Uterus (tissue), 2 donors: ENCODE results near the gene KIF26B.

Experiments used
- POLR2A ChIP-seq, 2 donors: fragments of 450-650 bp; IDR thresholded peaks; one replicate each; pipeline ENCODE4 v1.6.1; 2016; ENCODE audit warnings: antibody characterized with exemption in 2 of 2, mild to moderate bottlenecking in 1 of 2, moderate library complexity in 1 of 2
- TF ChIP-seq, protein P1 (sequence below), 4 experiments: fragments of 200-600 bp in 2 of 4; fragments of 450-650 bp in 2 of 4; sonication (generic) in 2 of 4; IDR thresholded peaks; one replicate each; pipeline ENCODE4 v1.5.1; 2016 to 2019; ENCODE audit warnings: antibody characterized with exemption in 4 of 4, mild to moderate bottlenecking in 2 of 4, moderate library complexity in 1 of 4

DNA sequence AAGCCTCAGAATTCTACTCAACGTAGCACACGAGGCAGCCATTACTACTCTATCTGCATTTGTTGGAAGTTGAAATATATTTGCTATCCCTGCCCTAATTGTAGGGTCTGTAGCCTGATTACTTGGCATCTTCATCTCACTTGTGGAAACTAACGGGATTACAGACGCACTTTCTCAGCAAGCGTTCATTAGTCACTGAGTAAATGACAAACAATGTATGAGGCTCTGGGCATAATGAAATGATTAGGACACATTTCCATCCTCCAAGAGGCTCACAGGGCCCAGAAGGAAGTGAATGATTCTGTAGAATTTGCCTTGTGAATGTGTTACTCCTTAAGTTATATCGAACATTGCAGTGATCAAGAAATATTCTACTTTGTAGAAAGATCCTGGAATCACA lies 78.1 kb downstream of the KIF26B start:
- TF ChIP-seq, protein P1, sequence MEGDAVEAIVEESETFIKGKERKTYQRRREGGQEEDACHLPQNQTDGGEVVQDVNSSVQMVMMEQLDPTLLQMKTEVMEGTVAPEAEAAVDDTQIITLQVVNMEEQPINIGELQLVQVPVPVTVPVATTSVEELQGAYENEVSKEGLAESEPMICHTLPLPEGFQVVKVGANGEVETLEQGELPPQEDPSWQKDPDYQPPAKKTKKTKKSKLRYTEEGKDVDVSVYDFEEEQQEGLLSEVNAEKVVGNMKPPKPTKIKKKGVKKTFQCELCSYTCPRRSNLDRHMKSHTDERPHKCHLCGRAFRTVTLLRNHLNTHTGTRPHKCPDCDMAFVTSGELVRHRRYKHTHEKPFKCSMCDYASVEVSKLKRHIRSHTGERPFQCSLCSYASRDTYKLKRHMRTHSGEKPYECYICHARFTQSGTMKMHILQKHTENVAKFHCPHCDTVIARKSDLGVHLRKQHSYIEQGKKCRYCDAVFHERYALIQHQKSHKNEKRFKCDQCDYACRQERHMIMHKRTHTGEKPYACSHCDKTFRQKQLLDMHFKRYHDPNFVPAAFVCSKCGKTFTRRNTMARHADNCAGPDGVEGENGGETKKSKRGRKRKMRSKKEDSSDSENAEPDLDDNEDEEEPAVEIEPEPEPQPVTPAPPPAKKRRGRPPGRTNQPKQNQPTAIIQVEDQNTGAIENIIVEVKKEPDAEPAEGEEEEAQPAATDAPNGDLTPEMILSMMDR (IDR thresholded peaks at IDR 0.05), result no peak
- no peak for TF ChIP-seq POLR2A (IDR thresholded peaks at IDR 0.05)
